ENCODE data around the gene OR5K2.

The OR5K2 gene

GRCh38 chr3:98512576-98512975 lies 15.1 kb downstream of the OR5K2 start:
- H3K4me3 ChIP-seq (ENCODE audit: insufficient read depth, low read length, poor library complexity, severe bottlenecking), result no peak overlapping the region
- H3F3A ChIP-seq (ENCODE audit: insufficient read depth), result no peaks in the 10 kb centered on the region
- no peaks in the 10 kb centered on the region for H3K9me2 ChIP-seq (replicated peaks; ENCODE audit: insufficient read depth, low read length)
- no peaks in the 10 kb centered on the region for H3K9me3 ChIP-seq (ENCODE audit: insufficient read depth, low read length)
- H3K79me2 ChIP-seq (ENCODE audit: insufficient read depth, low read length), result no peaks in the 10 kb centered on the region
- TF ChIP-seq, protein P1, sequence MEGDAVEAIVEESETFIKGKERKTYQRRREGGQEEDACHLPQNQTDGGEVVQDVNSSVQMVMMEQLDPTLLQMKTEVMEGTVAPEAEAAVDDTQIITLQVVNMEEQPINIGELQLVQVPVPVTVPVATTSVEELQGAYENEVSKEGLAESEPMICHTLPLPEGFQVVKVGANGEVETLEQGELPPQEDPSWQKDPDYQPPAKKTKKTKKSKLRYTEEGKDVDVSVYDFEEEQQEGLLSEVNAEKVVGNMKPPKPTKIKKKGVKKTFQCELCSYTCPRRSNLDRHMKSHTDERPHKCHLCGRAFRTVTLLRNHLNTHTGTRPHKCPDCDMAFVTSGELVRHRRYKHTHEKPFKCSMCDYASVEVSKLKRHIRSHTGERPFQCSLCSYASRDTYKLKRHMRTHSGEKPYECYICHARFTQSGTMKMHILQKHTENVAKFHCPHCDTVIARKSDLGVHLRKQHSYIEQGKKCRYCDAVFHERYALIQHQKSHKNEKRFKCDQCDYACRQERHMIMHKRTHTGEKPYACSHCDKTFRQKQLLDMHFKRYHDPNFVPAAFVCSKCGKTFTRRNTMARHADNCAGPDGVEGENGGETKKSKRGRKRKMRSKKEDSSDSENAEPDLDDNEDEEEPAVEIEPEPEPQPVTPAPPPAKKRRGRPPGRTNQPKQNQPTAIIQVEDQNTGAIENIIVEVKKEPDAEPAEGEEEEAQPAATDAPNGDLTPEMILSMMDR (IDR thresholded peaks at IDR 0.05; ENCODE audit: insufficient read depth, low read length, poor library complexity, severe bottlenecking), result no peak
- no peak for TF ChIP-seq EZH2phosphoT487 (conservative IDR thresholded peaks at IDR 0.05; ENCODE audit: low read length)
- H3K27ac ChIP-seq (ENCODE audit: low read depth, low read length), result no peak overlapping the region
- peaks cover 28% of the 10 kb centered on the region for H3K36me3 ChIP-seq (ENCODE audit: low read length)
- H4K20me1 ChIP-seq (ENCODE audit: low read depth, low read length), result no peaks in the 10 kb centered on the region
- no peaks in the 10 kb centered on the region for H3K27me3 ChIP-seq (ENCODE audit: low read length)
- H3K4me2 ChIP-seq (ENCODE audit: low read depth, low read length, poor library complexity, severe bottlenecking), result no peak overlapping the region
- H3K9ac ChIP-seq (ENCODE audit: low read length), result no peak overlapping the region
- no peak overlapping the region for H2AFZ ChIP-seq (ENCODE audit: low read depth, low read length, severe bottlenecking)

DNA sequence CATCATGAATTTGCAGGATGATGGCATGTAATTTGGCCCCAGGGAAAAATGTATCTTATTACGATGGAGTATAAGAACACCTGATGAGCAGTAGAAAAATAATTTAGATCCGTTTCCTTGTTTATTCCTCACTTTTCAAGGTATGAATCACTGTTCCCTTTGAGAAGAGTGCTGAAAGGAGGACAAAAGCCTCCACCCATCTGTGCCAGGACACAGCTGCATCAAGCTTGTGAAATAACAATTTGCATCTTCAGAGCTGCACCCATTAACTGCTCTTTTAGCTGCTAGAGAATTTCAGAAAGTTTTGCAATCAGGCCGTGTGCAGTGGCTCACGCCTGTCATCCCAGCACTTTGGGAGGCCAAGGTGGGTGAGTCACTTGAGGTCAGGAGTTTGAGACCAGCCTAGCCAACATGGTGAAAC lies 15.6 kb downstream of the OR5K2 start:
- no peak overlapping the region for H3K4me2 ChIP-seq (ENCODE audit: low read depth, low read length, poor library complexity, severe bottlenecking)
- no peaks in the 10 kb centered on the region for H4K20me1 ChIP-seq (ENCODE audit: low read depth, low read length)
- H3K9ac ChIP-seq (ENCODE audit: low read length), result no peak overlapping the region
- peaks cover 33% of the 10 kb centered on the region for H3K36me3 ChIP-seq (ENCODE audit: low read length)
- H3K79me2 ChIP-seq (ENCODE audit: insufficient read depth, low read length), result peaks cover under 1% of the 10 kb centered on the region; the same call in 1 of the 2 replicates
- TF ChIP-seq EZH2phosphoT487 (conservative IDR thresholded peaks at IDR 0.05; ENCODE audit: low read length), result no peak
- TF ChIP-seq, protein P1 (IDR thresholded peaks at IDR 0.05; ENCODE audit: insufficient read depth, low read length, poor library complexity, severe bottlenecking), result no peak
- H2AFZ ChIP-seq (ENCODE audit: low read depth, low read length, severe bottlenecking), result no peak overlapping the region
- H3K9me2 ChIP-seq (replicated peaks; ENCODE audit: insufficient read depth, low read length), result no peaks in the 10 kb centered on the region
- no peak overlapping the region for H3K4me3 ChIP-seq (ENCODE audit: insufficient read depth, low read length, poor library complexity, severe bottlenecking)
- no peak overlapping the region for H3K27ac ChIP-seq (ENCODE audit: low read depth, low read length)
- no peaks in the 10 kb centered on the region for H3F3A ChIP-seq (ENCODE audit: insufficient read depth)
- no peaks in the 10 kb centered on the region for H3K9me3 ChIP-seq (ENCODE audit: insufficient read depth, low read length)
- H3K27me3 ChIP-seq (ENCODE audit: low read length), result no peaks in the 10 kb centered on the region

GRCh38 chr3:98513736-98514135 lies 16.3 kb downstream of the OR5K2 start:
- Histone ChIP-seq H3K79me2 (ENCODE audit: insufficient read depth, low read length) (peaks cover 6% of the 10 kb centered on the region), H3K36me3 (ENCODE audit: low read length) (peaks cover 37% of the 10 kb centered on the region), H3K9me3 (ENCODE audit: insufficient read depth, low read length) (no peaks in the 10 kb centered on the region), H3F3A (ENCODE audit: insufficient read depth) (no peaks in the 10 kb centered on the region), H3K9me2 (replicated peaks; ENCODE audit: insufficient read depth, low read length) (no peaks in the 10 kb centered on the region), H3K4me3 (ENCODE audit: insufficient read depth, low read length, poor library complexity, severe bottlenecking) (no peak overlapping the region), H3K4me2 (ENCODE audit: low read depth, low read length, poor library complexity, severe bottlenecking) (no peak overlapping the region), H3K27ac (ENCODE audit: low read depth, low read length) (no peak overlapping the region), H4K20me1 (ENCODE audit: low read depth, low read length) (no peaks in the 10 kb centered on the region), H3K27me3 (ENCODE audit: low read length) (no peaks in the 10 kb centered on the region), H2AFZ (ENCODE audit: low read depth, low read length, severe bottlenecking) (no peak overlapping the region), H3K9ac (ENCODE audit: low read length) (no peak overlapping the region)
- TF ChIP-seq EZH2phosphoT487 (conservative IDR thresholded peaks at IDR 0.05; ENCODE audit: low read length), result no peak
- TF ChIP-seq, protein P1 (IDR thresholded peaks at IDR 0.05; ENCODE audit: insufficient read depth, low read length, poor library complexity, severe bottlenecking), result no peak

All from SU-DHL-6 (cell line).